Measurements from ENCODE around the gene JAZF1. TPM values are rescaled to one million over a fixed set of nuclear protein-coding genes. Genes with fewer than 3 reads are reported as not detected.
"Not testable (repeated sequence)": the region's sequence is repeated elsewhere in the genome, so short reads cannot be mapped to it uniquely, and the experiment has no call there.

Gene JAZF1
- polyA plus RNA-seq, 3 donors, result 12.1 to 18.1 (median 17.2) TPM

- Mint-ChIP-seq H3K4me1 (peaks cover 4% of the 10 kb centered on the region), H3K9me3 (peaks cover 3 to 10% (median 4%) of the 10 kb centered on the region in 7 donors), H3K4me3 (no peak overlapping the region), H3K27me3 (ENCODE audit: low read depth in 3 of 3) (peaks cover 0 to 5% (median 1%) of the 10 kb centered on the region in 3 donors), H3K36me3 (peaks cover 42 to 48% of the 10 kb centered on the region in 2 donors), H3K27ac (peak overlapping the region in 2 of 7 donors; percentile 31 to 73)
- Histone ChIP-seq H3K4me1 (ENCODE audit: control insufficient read depth in 1 of 2, insufficient read depth in 2 of 2, low read length in 2 of 2) (peaks cover 0 to 2% of the 10 kb centered on the region in 2 donors), H3K4me3 (replicated peaks in 1 of 3; ENCODE audit: low read depth in 2 of 3, low read length in 3 of 3) (no peak overlapping the region), H3K27ac (ENCODE audit: low read depth in 1 of 2, low read length in 2 of 2) (no peak overlapping the region), H3K9me3 (replicated peaks in 1 of 2; ENCODE audit: control insufficient read depth in 1 of 2, insufficient read depth in 1 of 2, low read length in 2 of 2) (peaks cover 3 to 7% of the 10 kb centered on the region in 2 donors), H4K20me1 (ENCODE audit: insufficient read depth, low read length) (peaks cover 45% of the 10 kb centered on the region), H3K27me3 (ENCODE audit: control insufficient read depth in 2 of 2, insufficient read depth in 2 of 2, low read length in 2 of 2) (no peaks in the 10 kb centered on the region), H3K4me2 (replicated peaks; ENCODE audit: extremely low read depth, low read length, poor library complexity, severe bottlenecking) (no peak overlapping the region), H2AFZ (ENCODE audit: insufficient read depth, low read depth, low read length, poor library complexity, severe bottlenecking) (no peak overlapping the region), H3K79me2 (ENCODE audit: insufficient read depth, low read length) (no peaks in the 10 kb centered on the region), H3K9ac (ENCODE audit: insufficient read depth, low read length, poor library complexity, severe bottlenecking) (no peak overlapping the region), H3K36me3 (replicated peaks in 1 of 2; ENCODE audit: control insufficient read depth in 1 of 2, insufficient read depth in 2 of 2, low read length in 2 of 2) (peaks cover 13 to 41% of the 10 kb centered on the region in 2 donors)
- intact Hi-C loops (cut with micrococcal nuclease), result no loop called here
- no CpG with 5 or more reads among the region's 3 CpGs for WGBS (ENCODE audit: insufficient coverage)
- no peak for DNase-seq
- no peak for TF ChIP-seq CTCF (IDR thresholded peaks at IDR 0.05)
These were observed 318.8 kb downstream of the JAZF1 start for GRCh38 chr7:27861747-27862146.

GRCh38 chr7:27860800-27861199 is 319.8 kb downstream of the JAZF1 start:
- Histone ChIP-seq H2AFZ (ENCODE audit: insufficient read depth, low read depth, low read length, poor library complexity, severe bottlenecking) (no peak overlapping the region), H3K4me3 (replicated peaks in 1 of 3; ENCODE audit: low read depth in 2 of 3, low read length in 3 of 3) (no peak overlapping the region), H4K20me1 (ENCODE audit: insufficient read depth, low read length) (peaks cover 35% of the 10 kb centered on the region), H3K4me2 (replicated peaks; ENCODE audit: extremely low read depth, low read length, poor library complexity, severe bottlenecking) (no peak overlapping the region), H3K36me3 (replicated peaks in 1 of 2; ENCODE audit: control insufficient read depth in 1 of 2, insufficient read depth in 2 of 2, low read length in 2 of 2) (peaks cover 8 to 41% of the 10 kb centered on the region in 2 donors), H3K27ac (ENCODE audit: low read depth in 1 of 2, low read length in 2 of 2) (no peak overlapping the region), H3K9ac (ENCODE audit: insufficient read depth, low read length, poor library complexity, severe bottlenecking) (no peak overlapping the region), H3K27me3 (ENCODE audit: control insufficient read depth in 2 of 2, insufficient read depth in 2 of 2, low read length in 2 of 2) (no peaks in the 10 kb centered on the region), H3K79me2 (ENCODE audit: insufficient read depth, low read length) (no peaks in the 10 kb centered on the region), H3K9me3 (replicated peaks in 1 of 2; ENCODE audit: control insufficient read depth in 1 of 2, insufficient read depth in 1 of 2, low read length in 2 of 2) (peaks cover 4 to 14% of the 10 kb centered on the region in 2 donors), H3K4me1 (ENCODE audit: control insufficient read depth in 1 of 2, insufficient read depth in 2 of 2, low read length in 2 of 2) (peaks cover 0 to 2% of the 10 kb centered on the region in 2 donors)
- Mint-ChIP-seq H3K27me3 (ENCODE audit: low read depth in 3 of 3) (peaks cover 0 to 5% (median 1%) of the 10 kb centered on the region in 3 donors), H3K27ac (peak overlapping the region in 1 of 7 donors; percentile 26), H3K4me3 (no peak overlapping the region), H3K9me3 (peaks cover 8 to 17% (median 12%) of the 10 kb centered on the region in 7 donors), H3K4me1 (peaks cover 4% of the 10 kb centered on the region), H3K36me3 (peaks cover 42 to 50% of the 10 kb centered on the region in 2 donors)
- 100% methylated on average over 4 of the region's 6 CpGs for WGBS (ENCODE audit: insufficient coverage)
- TF ChIP-seq CTCF (IDR thresholded peaks at IDR 0.05), result no peak
- peak; percentile 6 to 63 (median 18) for DNase-seq
- intact Hi-C loops (cut with micrococcal nuclease), result no loop called here

GRCh38 chr7:27856703-27857485 is 323.7 kb downstream of the JAZF1 start:
- DNase-seq; H3K4me2 ChIP-seq (replicated peaks; ENCODE audit: extremely low read depth, low read length, poor library complexity, severe bottlenecking); intact Hi-C loops (cut with micrococcal nuclease); H3K9ac ChIP-seq (ENCODE audit: insufficient read depth, low read length, poor library complexity, severe bottlenecking); H3K27ac Mint-ChIP-seq; H3K27me3 ChIP-seq (ENCODE audit: control insufficient read depth in 2 of 2, insufficient read depth in 2 of 2, low read length in 2 of 2); H3K4me3 Mint-ChIP-seq; H2AFZ ChIP-seq (ENCODE audit: insufficient read depth, low read depth, low read length, poor library complexity, severe bottlenecking); H3K79me2 ChIP-seq (ENCODE audit: insufficient read depth, low read length); H3K4me1 Mint-ChIP-seq; H3K4me3 ChIP-seq (replicated peaks in 1 of 3; ENCODE audit: low read depth in 2 of 3, low read length in 3 of 3); H3K27me3 Mint-ChIP-seq (ENCODE audit: low read depth in 3 of 3); H3K27ac ChIP-seq (ENCODE audit: low read depth in 1 of 2, low read length in 2 of 2); H3K4me1 ChIP-seq (ENCODE audit: control insufficient read depth in 1 of 2, insufficient read depth in 2 of 2, low read length in 2 of 2): not testable (repeated sequence)
- Histone ChIP-seq H3K36me3 (replicated peaks in 1 of 2; ENCODE audit: control insufficient read depth in 1 of 2, insufficient read depth in 2 of 2, low read length in 2 of 2) (peaks cover 0 to 11% of the 10 kb centered on the region in 2 donors), H3K9me3 (replicated peaks in 1 of 2; ENCODE audit: control insufficient read depth in 1 of 2, insufficient read depth in 1 of 2, low read length in 2 of 2) (peaks cover 4 to 14% of the 10 kb centered on the region in 2 donors), H4K20me1 (ENCODE audit: insufficient read depth, low read length) (peaks cover 12% of the 10 kb centered on the region)
- H3K36me3 Mint-ChIP-seq, result peaks cover 26 to 37% of the 10 kb centered on the region in 2 donors
- peaks cover 11 to 26% (median 20%) of the 10 kb centered on the region in 7 donors for H3K9me3 Mint-ChIP-seq
- WGBS (ENCODE audit: insufficient coverage), result 97% methylated on average over 22 of the region's 28 CpGs
